Endothelial cell of umbilical vein (primary cell): ENCODE measurements around the gene SLC39A9. TPM values are rescaled to one million over a fixed set of nuclear protein-coding genes. Genes with fewer than 3 reads are reported as not detected.
"Not testable (repeated sequence)": the region's sequence is repeated elsewhere in the genome, so short reads cannot be mapped to it uniquely, and the experiment has no call there.

Experiments
- BruUV-seq: library from RNA; stranded (reverse); fragments of 400-500 nt; replicated peaks from 2 replicates; lab custom pipeline; 2021; lab: Mats Ljungman, UMichigan
- CTCF ChIA-PET: fragments of 300-600, 350-600 bp; sonication (Branson Sonifier 250); formaldehyde crosslinking; loops from one replicate; lab custom pipeline; 2021; ENCODE audit warnings: antibody characterized with exemption, inconsistent platforms; lab: Charles Lee
- POLR2A ChIA-PET: fragments of 300-600, 350-600 bp; sonication (Branson Sonifier 250); formaldehyde crosslinking; loops from one replicate; lab custom pipeline; 2021; ENCODE audit warnings: antibody characterized with exemption, inconsistent platforms; lab: Charles Lee
- DNase-seq: peaks from one replicate; pipeline ENCODE4 v3.0.0-alpha.2; 2011; ENCODE audit warnings: low read depth, low spot score
- FAIRE-seq: peaks from 2 replicates; lab custom pipeline; 2011; peaks lifted over from hg19 to GRCh38; lab: Jason Lieb, UNC
- H2AFZ ChIP-seq: 2 replicates; pipeline ENCODE4 v1.6.0; 2012; ENCODE audit warnings: low read depth, low read length, control low read depth, inconsistent platforms
- H3K27ac ChIP-seq: 2 replicates; pipeline ENCODE4 v1.5.1; 2011; ENCODE audit warnings: low read depth, mild to moderate bottlenecking, control low read depth, low read length, moderate library complexity; ENCODE audit not compliant: insufficient read depth
- H3K27me3 ChIP-seq, 2 experiments: 2 replicates each; pipeline versions ENCODE4 v1.6.0 to v1.6.1; 2011; ENCODE audit warnings: low read length in 2 of 2, mixed read lengths in 1 of 2; ENCODE audit not compliant: control insufficient read depth in 2 of 2, insufficient read depth in 2 of 2
- H3K36me3 ChIP-seq, 2 experiments: 2 replicates in 1 of 2; 3 replicates in 1 of 2; pipeline ENCODE4 v1.5.1; 2011; ENCODE audit warnings: low read length in 2 of 2, mild to moderate bottlenecking in 1 of 2, moderate library complexity in 1 of 2; ENCODE audit not compliant: control insufficient read depth in 2 of 2, insufficient read depth in 2 of 2; ENCODE audit errors: extremely low read depth in 1 of 2
- H3K4me1 ChIP-seq: 3 replicates; pipeline ENCODE4 v1.5.1; 2011; ENCODE audit warnings: mild to moderate bottlenecking, low read length; ENCODE audit not compliant: control insufficient read depth, insufficient read depth; ENCODE audit errors: extremely low read depth
- H3K4me2 ChIP-seq: 2 replicates; pipeline ENCODE4 v1.6.1; 2011; ENCODE audit warnings: low read length, control low read depth, mixed read lengths; ENCODE audit not compliant: insufficient read depth
- H3K4me3 ChIP-seq, 3 experiments: fragments of 200-600 bp in 1 of 3; sonication (generic), shearing (Covaris generic) in 1 of 3; replicated peaks in 1 of 3; 2 replicates each; pipeline ENCODE4 v1.5.1; 2011 to 2016; ENCODE audit warnings: control low read depth in 3 of 3, low read length in 3 of 3, mild to moderate bottlenecking in 2 of 3, inconsistent platforms in 1 of 3, low read depth in 1 of 3, moderate library complexity in 1 of 3; ENCODE audit not compliant: insufficient read depth in 1 of 3
- H3K79me2 ChIP-seq: 2 replicates; pipeline ENCODE4 v1.6.0; 2012; ENCODE audit warnings: low read length, inconsistent platforms; ENCODE audit not compliant: control insufficient read depth, insufficient read depth
- H3K9ac ChIP-seq: replicated peaks from 2 replicates; pipeline ENCODE3; 2011; ENCODE audit warnings: low read length, control low read depth; ENCODE audit not compliant: insufficient read depth; ENCODE audit errors: extremely low read depth
- H3K9me1 ChIP-seq: replicated peaks from 3 replicates; pipeline ENCODE4 v1.6.0; 2011; ENCODE audit warnings: mild to moderate bottlenecking, low read length; ENCODE audit not compliant: control insufficient read depth, insufficient read depth; ENCODE audit errors: extremely low read depth
- H3K9me3 ChIP-seq: replicated peaks from 2 replicates; pipeline ENCODE4 v1.5.1; 2012; ENCODE audit warnings: low read length, inconsistent platforms; ENCODE audit not compliant: control insufficient read depth, insufficient read depth
- H4K20me1 ChIP-seq: replicated peaks from 2 replicates; pipeline ENCODE3; 2011; ENCODE audit warnings: mild to moderate bottlenecking, low read length; ENCODE audit not compliant: control insufficient read depth, insufficient read depth; ENCODE audit errors: extremely low read depth
- CTCF ChIP-seq, 2 donors: IDR thresholded peaks; 1 replicate in 1 of 2; 2 replicates in 1 of 2; pipeline ENCODE4 v1.5.1; 2011; ENCODE audit warnings: low read length in 2 of 2, mild to moderate bottlenecking in 2 of 2, moderate library complexity in 2 of 2, control low read depth in 1 of 2, inconsistent platforms in 1 of 2, low read depth in 1 of 2; ENCODE audit not compliant: insufficient read depth in 1 of 2; ENCODE audit errors: extremely low read depth in 1 of 2
- MYC ChIP-seq: IDR thresholded peaks from one replicate; pipeline ENCODE4 v1.6.1; 2011; ENCODE audit warnings: mild to moderate bottlenecking, low read depth, low read length
- dilution Hi-C: fragments of 300-500 bp; cut with MboI; formaldehyde crosslinking; loops from one replicate; pipeline ENCODE4 v1.15.0; 2019; ENCODE audit warnings: low sequenced_read_pairs; ENCODE audit not compliant: extremely low pct_ligation_motif_present
- intact Hi-C: fragments of 100-400 bp; cut with micrococcal nuclease; formaldehyde crosslinking; loops from one replicate; pipeline ENCODE4 v1.10.0; 2022
- polyA plus RNA-seq, 4 experiments: library from polyadenylated mRNA; depleted of rRNA in 3 of 4; stranded (reverse) in 3 of 4; unstranded in 1 of 4; fragments of >200 nt; gene quantifications; 2 replicates each; pipeline versions ENCODE4 v1.2.1 to v1.2.3, GENCODE V29; 2011 to 2012; ENCODE audit warnings: missing spikeins in 1 of 4
- total RNA-seq: library from RNA; stranded (reverse); gene quantifications from 2 replicates; pipeline ENCODE4 v1.2.3, GENCODE V29; 2021

SLC39A9 gene
- total and polyA plus RNA-seq, 2 donors (not counting 3 experiments of a cell fraction or from before 2014, with no cell fraction given): 39.8 to 55.2 TPM

GRCh38 chr14:69475194-69475818 is 76.8 kb downstream of the SLC39A9 start:
- ChIA-PET POLR2A (no interaction called here), CTCF (interaction anchor here (0.6 to 3.4 kb wide), 15 partner anchors 8 to 346 kb away, joined by 3 to 27 read pairs (median 4); partner anchors contain the start of genes CCDC177 and PLEKHD1)
- FAIRE-seq (peak; percentile 70), DNase-seq (peak; percentile 25)
- intact Hi-C loops (loop anchor here (1.0 to 10.0 kb wide), 3 partner anchors 99 to 249 kb away; partner anchors contain the start of gene CCDC177), dilution Hi-C loops (no loop called here)
- no peak overlapping the region for H3K9ac ChIP-seq
- H3K79me2 ChIP-seq: no peaks in the 10 kb centered on the region
- peak; percentile 25 to 34 for TF ChIP-seq CTCF (IDR thresholded peaks at IDR 0.05; ENCODE audit: extremely low read depth in 1 of 2, insufficient read depth in 1 of 2, low read depth in 1 of 2, low read length in 2 of 2)
- no peak for TF ChIP-seq MYC
- no peaks in the 10 kb centered on the region for H4K20me1 ChIP-seq
- no peak overlapping the region for H3K4me3 ChIP-seq
- H3K4me1 ChIP-seq: no peaks in the 10 kb centered on the region
- no peaks in the 10 kb centered on the region for H3K36me3 ChIP-seq
- no TSS peak for BruUV-seq
- H3K27ac ChIP-seq: no peak overlapping the region
- H3K9me1 ChIP-seq: no peaks in the 10 kb centered on the region
- no peak overlapping the region for H3K4me2 ChIP-seq
- no peaks in the 10 kb centered on the region for H3K9me3 ChIP-seq
- H2AFZ ChIP-seq: no peak overlapping the region
- peaks cover 0 to 3% of the 10 kb centered on the region in 2 experiments for H3K27me3 ChIP-seq

- intact Hi-C loops: loop anchor here (5.0 to 10.0 kb wide), 2 partner anchors 235 to 248 kb away; no protein-coding TSS in a partner anchor
- H3K79me2 ChIP-seq, FAIRE-seq, H3K4me3 ChIP-seq, H3K9me3 ChIP-seq, DNase-seq, H4K20me1 ChIP-seq, dilution Hi-C loops, H2AFZ ChIP-seq, H3K4me2 ChIP-seq, BruUV-seq, H3K4me1 ChIP-seq, H3K9ac ChIP-seq, H3K27ac ChIP-seq, POLR2A ChIA-PET, H3K9me1 ChIP-seq, H3K36me3 ChIP-seq, H3K27me3 ChIP-seq: not testable (repeated sequence)
- CTCF ChIA-PET: interaction anchor here (1.0 to 1.6 kb wide), 3 partner anchors 12 to 348 kb away, joined by 3 to 9 read pairs (median 4); no protein-coding TSS in a partner anchor
Observed at GRCh38 chr14:69476824-69477450, 78.4 kb downstream of the SLC39A9 start.

GRCh38 chr14:69478055-69478454 is 79.6 kb downstream of the SLC39A9 start:
- H4K20me1 ChIP-seq, H3K4me2 ChIP-seq, H3K9ac ChIP-seq, H2AFZ ChIP-seq, H3K4me3 ChIP-seq, BruUV-seq, POLR2A ChIA-PET, H3K4me1 ChIP-seq, H3K36me3 ChIP-seq, DNase-seq, H3K27ac ChIP-seq, H3K9me3 ChIP-seq, dilution Hi-C loops, H3K9me1 ChIP-seq, H3K79me2 ChIP-seq, FAIRE-seq, CTCF ChIA-PET: not testable (repeated sequence)
- intact Hi-C loops: loop anchor here (5.0 to 10.0 kb wide), 2 partner anchors 236 to 247 kb away; no protein-coding TSS in a partner anchor
- H3K27me3 ChIP-seq: peaks cover 9 to 12% of the 10 kb centered on the region in 2 experiments
